PC-9 (cell line): ENCODE measurements around the gene KDM5B. TPM values are rescaled to one million over a fixed set of nuclear protein-coding genes. Genes with fewer than 3 reads are reported as not detected.

ENCODE experiments used
- BruUV-seq: library from RNA; stranded (reverse); fragments of 400-500 nt; replicated peaks from 2 replicates; lab custom pipeline; 2021; lab: Mats Ljungman, UMichigan
- CTCF ChIA-PET: fragments of 300-600 bp; sonication (Branson Sonifier 250); formaldehyde crosslinking; loops from one replicate; lab custom pipeline; 2022; ENCODE audit warnings: antibody characterized with exemption; lab: Charles Lee
- POLR2A ChIA-PET: fragments of 300-600 bp; sonication (Branson Sonifier 250); formaldehyde crosslinking; loops from one replicate; lab custom pipeline; 2022; ENCODE audit warnings: antibody characterized with exemption; ENCODE audit not compliant: unreplicated experiment; lab: Charles Lee
- DNase-seq, 2 experiments: peaks; one replicate each; pipeline versions ENCODE4 v3.0.0 to v3.0.0-alpha.2; 2015 to 2022; ENCODE audit warnings: mixed read lengths in 1 of 2
- H2AFZ ChIP-seq: fragments of 200-600 bp; sonication (generic); 2 replicates; pipeline ENCODE4 v1.8.1; 2017; ENCODE audit warnings: antibody characterized with exemption
- H3F3A ChIP-seq: fragments of 200-600 bp; sonication (generic); 2 replicates; pipeline ENCODE4 v1.8.1; 2017; ENCODE audit warnings: antibody characterized with exemption, mild to moderate bottlenecking, low read depth; ENCODE audit not compliant: insufficient read depth
- H3K27ac ChIP-seq: fragments of 200-600 bp; sonication (generic); 2 replicates; pipeline ENCODE4 v1.6.1; 2016; ENCODE audit warnings: mixed run types
- H3K27me3 ChIP-seq: fragments of 200-600 bp; sonication (generic); 2 replicates; pipeline ENCODE4 v1.6.1; 2016; ENCODE audit warnings: low read depth, mixed run types; ENCODE audit not compliant: insufficient read depth
- H3K36me3 ChIP-seq: fragments of 200-600 bp; sonication (generic); 2 replicates; pipeline ENCODE4 v1.6.1; 2016; ENCODE audit warnings: low read depth, mixed run types
- H3K4me1 ChIP-seq: fragments of 200-600 bp; sonication (generic); replicated peaks from 2 replicates; pipeline ENCODE4 v1.6.1; 2016; ENCODE audit warnings: mixed run types; ENCODE audit not compliant: insufficient read depth
- H3K4me2 ChIP-seq: fragments of 200-600 bp; sonication (generic); 2 replicates; pipeline ENCODE4 v1.6.1; 2017; ENCODE audit warnings: mixed run types
- H3K4me3 ChIP-seq: fragments of 200-600 bp; sonication (generic); 2 replicates; pipeline ENCODE4 v1.6.1; 2016; ENCODE audit warnings: mixed run types
- H3K79me2 ChIP-seq: fragments of 200-600 bp; sonication (generic); 2 replicates; pipeline ENCODE4 v1.6.1; 2017; ENCODE audit warnings: low read depth, mixed run types
- H3K9me2 ChIP-seq: fragments of 200-600 bp; sonication (generic); 2 replicates; pipeline ENCODE4 v1.8.1; 2017; ENCODE audit warnings: mild to moderate bottlenecking; ENCODE audit not compliant: insufficient read depth
- H3K9me3 ChIP-seq: fragments of 200-600 bp; sonication (generic); 2 replicates; pipeline ENCODE4 v1.8.1; 2016; ENCODE audit warnings: low read depth; ENCODE audit not compliant: insufficient read depth
- H4K20me1 ChIP-seq: fragments of 200-600 bp; sonication (generic); 2 replicates; pipeline ENCODE4 v1.8.1; 2017; ENCODE audit not compliant: insufficient read depth
- CTCF ChIP-seq: fragments of 200-600 bp; sonication (generic); conservative IDR thresholded peaks from 2 replicates; pipeline ENCODE4 v1.6.1; 2017; ENCODE audit warnings: mixed run types, antibody characterized with exemption, mild to moderate bottlenecking, moderate library complexity
- EZH2 ChIP-seq: fragments of 200-600 bp; sonication (generic); IDR thresholded peaks from 2 replicates; pipeline ENCODE4 v1.8.0; 2017; ENCODE audit warnings: antibody characterized with exemption, low read depth
- intact Hi-C: fragments of 100-400 bp; cut with micrococcal nuclease; formaldehyde crosslinking; loops from one replicate; pipeline ENCODE4 v1.10.0; 2022; ENCODE audit not compliant: unreplicated experiment
- total RNA-seq: library from RNA; stranded (reverse); gene quantifications from 2 replicates; pipeline ENCODE4 v1.2.3, GENCODE V29; 2021

The KDM5B gene
- total RNA-seq, 1 experiment from 2014 or later, result 99.8 TPM

GRCh38 chr1:202825748-202826147 lies 17.5 kb upstream of the KDM5B start:
- H3K4me2 ChIP-seq, result no peak overlapping the region
- peaks cover 16% of the 10 kb centered on the region for H3K4me1 ChIP-seq
- TF ChIP-seq CTCF, result no peak
- TF ChIP-seq EZH2, result no peak
- no TSS peak for BruUV-seq
- H3K9me3 ChIP-seq, result no peaks in the 10 kb centered on the region
- intact Hi-C loops, result no loop called here
- peaks cover 12% of the 10 kb centered on the region; the same call in 1 of the 2 replicates for H3F3A ChIP-seq
- ChIA-PET CTCF (no interaction called here), POLR2A (no interaction called here)
- H3K9me2 ChIP-seq, result no peaks in the 10 kb centered on the region
- no peak for DNase-seq
- H3K79me2 ChIP-seq, result no peaks in the 10 kb centered on the region
- H2AFZ ChIP-seq, result no peak overlapping the region
- no peaks in the 10 kb centered on the region for H3K36me3 ChIP-seq
- H3K27me3 ChIP-seq, result no peaks in the 10 kb centered on the region
- H4K20me1 ChIP-seq, result no peaks in the 10 kb centered on the region
- H3K27ac ChIP-seq, result no peak overlapping the region
- no peak overlapping the region for H3K4me3 ChIP-seq

- Histone ChIP-seq H3K9me2 (no peaks in the 10 kb centered on the region), H3K79me2 (no peaks in the 10 kb centered on the region), H3K4me3 (no peak overlapping the region), H3K27ac (peak overlapping the region; percentile 72), H2AFZ (no peak overlapping the region), H3K4me2 (peak overlapping the region; percentile 35), H3K9me3 (no peaks in the 10 kb centered on the region), H4K20me1 (no peaks in the 10 kb centered on the region), H3F3A (peaks cover 14% of the 10 kb centered on the region; the same call in 1 of the 2 replicates), H3K27me3 (no peaks in the 10 kb centered on the region), H3K36me3 (no peaks in the 10 kb centered on the region), H3K4me1 (peaks cover 16% of the 10 kb centered on the region)
- CTCF ChIA-PET, result interaction anchor here (0.8 kb wide), 1 partner anchor 14 kb away, joined by 3 read pairs; no protein-coding TSS in a partner anchor
- no peak for TF ChIP-seq EZH2
- TF ChIP-seq CTCF, result no peak
- POLR2A ChIA-PET, result interaction anchor here (0.5 to 0.6 kb wide), 2 partner anchors 15 to 36 kb away, joined by 5 to 14 read pairs; no protein-coding TSS in a partner anchor
- intact Hi-C loops, result no loop called here
- DNase-seq, result peak; percentile 40 to 91
- no TSS peak for BruUV-seq
Observed at GRCh38 chr1:202821467-202821866, 13.2 kb upstream of the KDM5B start.

- Histone ChIP-seq H3K36me3 (no peaks in the 10 kb centered on the region), H3K79me2 (no peaks in the 10 kb centered on the region), H3F3A (peaks cover 18% of the 10 kb centered on the region; the same call in 1 of the 2 replicates), H3K9me2 (no peaks in the 10 kb centered on the region), H4K20me1 (no peaks in the 10 kb centered on the region), H3K4me3 (no peak overlapping the region), H3K27ac (no peak overlapping the region), H3K9me3 (no peaks in the 10 kb centered on the region), H3K4me2 (no peak overlapping the region), H3K4me1 (peaks cover 23% of the 10 kb centered on the region), H2AFZ (no peak overlapping the region), H3K27me3 (no peaks in the 10 kb centered on the region)
- no peak for DNase-seq
- intact Hi-C loops, result no loop called here
- ChIA-PET CTCF (no interaction called here), POLR2A (no interaction called here)
- BruUV-seq, result no TSS peak
- TF ChIP-seq CTCF (no peak), EZH2 (no peak)
Observed at GRCh38 chr1:202818819-202819218, 10.6 kb upstream of the KDM5B start.
